SK-N-SH (cell line): ENCODE measurements around the gene GRHL3. TPM values are rescaled to one million over a fixed set of nuclear protein-coding genes. Genes with fewer than 3 reads are reported as not detected.

Experiments used
- CTCF ChIA-PET: fragments of 300-600, 350-600 bp; formaldehyde crosslinking; extraction: SDS; loops from one replicate; lab custom pipeline; 2021; lab: Yijun Ruan, JAX
- POLR2A ChIA-PET: fragments of 350-600 bp; sonication (Branson Sonifier 250); formaldehyde crosslinking; extraction: SDS; loops from one replicate; lab custom pipeline; 2020; ENCODE audit warnings: antibody characterized with exemption, inconsistent platforms; lab: Yijun Ruan, JAX
- DNase-seq: peaks from one replicate; pipeline ENCODE4 v3.0.0; 2012
- H2AFZ ChIP-seq: fragments of 200-600 bp; sonication (generic); 2 replicates; pipeline ENCODE4 v1.8.1; 2016; ENCODE audit warnings: antibody characterized with exemption, mild to moderate bottlenecking, low read depth
- H3F3A ChIP-seq: fragments of 200-600 bp; sonication (generic); replicated peaks from 2 replicates; pipeline ENCODE3; 2016; ENCODE audit warnings: antibody characterized with exemption, mild to moderate bottlenecking; ENCODE audit not compliant: insufficient read depth
- H3K27ac ChIP-seq, 2 experiments: fragments of 200-500 bp in 1 of 2; fragments of 200-600 bp in 1 of 2; sonication (Bioruptor generic) in 1 of 2; sonication (generic), shearing (Covaris generic) in 1 of 2; 2 replicates each; pipeline versions ENCODE4 v1.5.1 to v1.6.1; 2014 to 2016; ENCODE audit warnings: low read depth in 2 of 2, inconsistent platforms in 1 of 2, low read length in 1 of 2, mild to moderate bottlenecking in 1 of 2, mixed read lengths in 1 of 2
- H3K27me3 ChIP-seq: fragments of 200-600 bp; sonication (generic), shearing (Covaris generic); 2 replicates; pipeline ENCODE4 v1.6.1; 2016; ENCODE audit warnings: mixed run types; ENCODE audit not compliant: insufficient read depth
- H3K36me3 ChIP-seq, 2 experiments: fragments of 200-500 bp in 1 of 2; fragments of 200-600 bp in 1 of 2; sonication (Bioruptor generic) in 1 of 2; sonication (generic) in 1 of 2; replicated peaks in 1 of 2; 2 replicates each; pipeline versions ENCODE3 to v1.5.1; 2014 to 2016; ENCODE audit warnings: low read length in 1 of 2, mild to moderate bottlenecking in 1 of 2; ENCODE audit not compliant: insufficient read depth in 2 of 2, control insufficient read depth in 1 of 2
- H3K4me1 ChIP-seq, 2 experiments: fragments of 200-500 bp in 1 of 2; fragments of 200-600 bp in 1 of 2; sonication (Bioruptor generic) in 1 of 2; sonication (generic), shearing (Covaris generic) in 1 of 2; 2 replicates each; pipeline versions ENCODE4 v1.5.1 to v1.6.1; 2014 to 2016; ENCODE audit warnings: low read depth in 1 of 2, low read length in 1 of 2, mixed run types in 1 of 2; ENCODE audit not compliant: insufficient read depth in 2 of 2, control insufficient read depth in 1 of 2
- H3K4me2 ChIP-seq: fragments of 200-600 bp; sonication (generic), shearing (Covaris generic); 2 replicates; pipeline ENCODE4 v1.6.1; 2017; ENCODE audit warnings: mixed run types
- H3K4me3 ChIP-seq, 2 experiments: fragments of 200-500 bp in 1 of 2; fragments of 200-600 bp in 1 of 2; sonication (Bioruptor generic) in 1 of 2; sonication (generic), shearing (Covaris generic) in 1 of 2; 2 replicates each; pipeline versions ENCODE4 v1.5.1 to v1.8.1; 2014 to 2016; ENCODE audit warnings: low read depth in 2 of 2, inconsistent platforms in 1 of 2, low read length in 1 of 2, mild to moderate bottlenecking in 1 of 2, mixed read lengths in 1 of 2, moderate library complexity in 1 of 2
- H3K79me2 ChIP-seq: fragments of 200-600 bp; sonication (generic); 2 replicates; pipeline ENCODE4 v1.8.1; 2017; ENCODE audit warnings: mild to moderate bottlenecking; ENCODE audit not compliant: insufficient read depth
- H3K9ac ChIP-seq: fragments of 200-600 bp; sonication (generic); 2 replicates; pipeline ENCODE4 v1.6.1; 2017; ENCODE audit warnings: mixed run types
- H3K9me2 ChIP-seq: fragments of 200-600 bp; sonication (generic); 2 replicates; pipeline ENCODE4 v1.6.1; 2017; ENCODE audit warnings: mixed run types
- H3K9me3 ChIP-seq: fragments of 200-600 bp; sonication (generic); 2 replicates; pipeline ENCODE4 v1.6.1; 2017; ENCODE audit warnings: mixed run types, mild to moderate bottlenecking, moderate library complexity
- H4K20me1 ChIP-seq: fragments of 200-600 bp; sonication (generic); 2 replicates; pipeline ENCODE4 v1.6.1; 2017; ENCODE audit warnings: mild to moderate bottlenecking, mixed run types; ENCODE audit not compliant: insufficient read depth
- ELF1 ChIP-seq: IDR thresholded peaks from 2 replicates; pipeline ENCODE4 v1.4.0; 2012
- EP300 ChIP-seq, 2 experiments: IDR thresholded peaks; 2 replicates each; pipeline versions ENCODE4 v1.4.0 to v1.6.1; 2012; ENCODE audit warnings: borderline replicate concordance in 1 of 2, low read depth in 1 of 2, low read length in 1 of 2
- GABPA ChIP-seq: IDR thresholded peaks from 2 replicates; pipeline ENCODE4 v1.4.0; 2012; ENCODE audit warnings: low read depth, mild to moderate bottlenecking
- GATA2 ChIP-seq: sonication (generic); formaldehyde crosslinking; IDR thresholded peaks from 2 replicates; pipeline ENCODE4 v1.5.0; 2020; ENCODE audit warnings: mild to moderate bottlenecking, missing genetic modification reagents
- IRF3 ChIP-seq: fragments of 150-350 bp; IDR thresholded peaks from 2 replicates; pipeline ENCODE4 v1.6.1; 2016; ENCODE audit warnings: mild to moderate bottlenecking, low read depth, low read length
- MAX ChIP-seq: IDR thresholded peaks from 2 replicates; pipeline ENCODE4 v1.4.0; 2012; ENCODE audit warnings: low read depth
- MXI1 ChIP-seq: IDR thresholded peaks from 2 replicates; pipeline ENCODE4 v1.6.1; 2012; ENCODE audit warnings: mild to moderate bottlenecking, low read depth, low read length, improper control_type of control experiment
- NRF1 ChIP-seq: IDR thresholded peaks from 2 replicates; pipeline ENCODE4 v1.6.1; 2012; ENCODE audit warnings: low read depth, mild to moderate bottlenecking, low read length
- PBX3 ChIP-seq: IDR thresholded peaks from 2 replicates; pipeline ENCODE4; 2012
- POLR2AphosphoS5 ChIP-seq: IDR thresholded peaks from 2 replicates; pipeline ENCODE4 v1.6.1; 2012; ENCODE audit warnings: low read depth, low read length
- RAD21 ChIP-seq: IDR thresholded peaks from 2 replicates; pipeline ENCODE4 v1.6.1; 2012; ENCODE audit warnings: mild to moderate bottlenecking, low read length
- RCOR1 ChIP-seq: fragments of 150-350 bp; IDR thresholded peaks from 2 replicates; pipeline ENCODE4 v1.6.1; 2017; ENCODE audit warnings: antibody characterized with exemption, low read length
- RFX5 ChIP-seq: IDR thresholded peaks from 2 replicates; pipeline ENCODE4 v1.6.1; 2012; ENCODE audit warnings: mild to moderate bottlenecking, improper control_type of control experiment, low read length
- TAF1 ChIP-seq: IDR thresholded peaks from 2 replicates; pipeline ENCODE4 v1.6.1; 2012; ENCODE audit warnings: low read depth, mild to moderate bottlenecking, low read length, moderate library complexity, borderline replicate concordance
- USF1 ChIP-seq: IDR thresholded peaks from 2 replicates; pipeline ENCODE4 v1.4.0; 2012; ENCODE audit warnings: low read depth, borderline replicate concordance
- WGBS: methylation state at CpG from one replicate; pipeline ENCODE4 v1.1.6; 2017; ENCODE audit warnings: low lambda C conversion rate; 5-methylcytosine and 5-hydroxymethylcytosine counted together
- polyA plus RNA-seq, 3 experiments: library from polyadenylated mRNA; depleted of rRNA; stranded (reverse); fragments of >200 nt; gene quantifications; 2 replicates each; pipeline ENCODE4 v1.2.3, GENCODE V29; 2012

GRHL3 gene
- polyA plus RNA-seq, 1 of the 3 experiments (the other 2 are of a cell fraction): 0.05 TPM

GRCh38 chr1:24275104-24275410, 44.1 kb upstream of the GRHL3 start (continued):
- TF ChIP-seq ELF1: no peak

- H3K79me2 ChIP-seq: no peaks in the 10 kb centered on the region
- 82% methylated on average over 5 of the region's 5 CpGs for WGBS
- no peak for TF ChIP-seq RAD21
- TF ChIP-seq GABPA: no peak
- TF ChIP-seq IRF3: no peak
- no peak for TF ChIP-seq MXI1
- no peak for TF ChIP-seq PBX3
- no peak for TF ChIP-seq EP300 (IDR thresholded peaks at IDR 0.05; ENCODE audit: borderline replicate concordance in 1 of 2, low read depth in 1 of 2, low read length in 1 of 2)
- TF ChIP-seq MAX: no peak
- no peak for TF ChIP-seq GATA2 (CRISPR knock-in tag)
- no peak for TF ChIP-seq RFX5
- TF ChIP-seq RCOR1: no peak
- TF ChIP-seq ELF1: no peak
- no peak for TF ChIP-seq TAF1
- TF ChIP-seq NRF1: no peak
- TF ChIP-seq USF1: no peak
- no peak for TF ChIP-seq POLR2AphosphoS5
- TF ChIP-seq, all 33 proteins: peak for 0
- Histone ChIP-seq H3K27me3 (no peaks in the 10 kb centered on the region; the same call in 1 of the 2 replicates), H3K4me3 (no peak overlapping the region), H3K36me3 (no peaks in the 10 kb centered on the region), H3K9ac (no peak overlapping the region), H2AFZ (no peak overlapping the region), H3K4me1 (peaks cover 0 to 6% of the 10 kb centered on the region in 2 experiments; a peak in 1 of 4 replicates), H3K4me2 (no peak overlapping the region), H3F3A (no peaks in the 10 kb centered on the region), H4K20me1 (no peaks in the 10 kb centered on the region), H3K27ac (no peak overlapping the region), H3K9me3 (no peaks in the 10 kb centered on the region), H3K9me2 (no peaks in the 10 kb centered on the region)
- POLR2A ChIA-PET: no interaction called here
- CTCF ChIA-PET: interaction anchor here (1.1 to 2.1 kb wide), 2 partner anchors 11 to 116 kb away, joined by 3 to 6 read pairs; no protein-coding TSS in a partner anchor
- DNase-seq: no peak
Observed at GRCh38 chr1:24275510-24275909, 43.6 kb upstream of the GRHL3 start.
